HG02678 (cell line): ENCODE measurements around the gene SLC49A3.
"Not testable (repeated sequence)": the region's sequence is repeated elsewhere in the genome, so short reads cannot be mapped to it uniquely, and the experiment has no call there.

Experiments used
- ATAC-seq: cut with Tn5 transposase; IDR thresholded peaks from one replicate; pipeline ENCODE4 v1.9.1; 2021; ENCODE audit warnings: mild to moderate bottlenecking, moderate library complexity; ENCODE audit not compliant: unreplicated experiment

SLC49A3 gene

DNA sequence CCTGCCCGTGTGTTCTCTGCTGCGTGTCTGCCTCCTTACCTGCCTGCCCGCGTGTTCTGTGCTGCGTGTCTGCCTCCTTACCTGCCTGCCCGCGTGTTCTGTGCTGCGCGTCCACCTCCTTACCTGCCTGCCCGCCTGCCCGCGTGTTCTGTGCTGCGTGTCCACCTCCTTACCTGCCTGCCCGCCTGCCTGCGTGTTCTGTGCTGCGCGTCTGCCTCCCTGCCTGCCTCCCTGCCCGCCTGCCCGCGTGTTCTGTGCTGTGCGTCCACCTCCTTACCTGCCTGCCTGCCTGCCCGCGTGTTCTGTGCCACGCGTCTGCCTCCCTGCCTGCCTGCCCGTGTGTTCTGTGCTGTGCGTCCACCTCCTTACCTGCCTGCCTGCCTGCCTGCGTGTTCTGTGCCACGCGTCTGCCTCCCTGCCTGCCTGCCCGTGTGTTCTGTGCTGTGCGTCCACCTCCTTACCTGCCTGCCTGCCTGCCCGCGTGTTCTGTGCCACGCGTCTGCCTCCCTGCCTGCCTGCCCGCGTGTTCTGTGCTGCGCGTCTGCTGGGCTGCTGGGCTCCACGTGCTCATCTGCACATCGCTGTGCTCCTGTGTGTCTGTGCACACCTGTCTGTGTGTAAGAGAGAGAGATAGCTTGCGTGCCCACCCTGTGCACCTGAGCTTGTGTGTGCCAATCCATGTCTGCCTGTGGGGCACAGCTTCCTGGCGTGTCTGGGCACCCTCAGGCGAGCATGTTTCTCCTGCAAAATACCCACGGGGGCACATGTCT is 53.7 kb downstream of the SLC49A3 start:
- ATAC-seq: not testable (repeated sequence)

DNA sequence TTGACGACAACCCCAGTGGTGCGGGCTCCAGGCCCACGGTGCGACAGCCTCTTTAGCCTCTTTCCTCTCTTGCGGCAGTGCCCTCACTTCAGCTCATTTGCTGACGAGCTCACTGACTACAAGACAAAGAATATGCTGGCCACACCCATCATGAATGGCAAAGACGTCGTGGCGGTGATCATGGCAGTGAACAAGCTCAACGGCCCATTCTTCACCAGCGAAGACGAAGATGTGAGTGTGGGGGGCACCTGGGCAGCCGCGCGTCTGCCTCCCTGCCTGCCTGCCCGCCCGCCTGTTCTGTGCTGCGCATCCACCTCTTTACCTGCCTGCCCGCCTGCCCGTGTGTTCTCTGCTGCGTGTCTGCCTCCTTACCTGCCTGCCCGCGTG is 54.4 kb downstream of the SLC49A3 start:
- ATAC-seq: no peak

DNA sequence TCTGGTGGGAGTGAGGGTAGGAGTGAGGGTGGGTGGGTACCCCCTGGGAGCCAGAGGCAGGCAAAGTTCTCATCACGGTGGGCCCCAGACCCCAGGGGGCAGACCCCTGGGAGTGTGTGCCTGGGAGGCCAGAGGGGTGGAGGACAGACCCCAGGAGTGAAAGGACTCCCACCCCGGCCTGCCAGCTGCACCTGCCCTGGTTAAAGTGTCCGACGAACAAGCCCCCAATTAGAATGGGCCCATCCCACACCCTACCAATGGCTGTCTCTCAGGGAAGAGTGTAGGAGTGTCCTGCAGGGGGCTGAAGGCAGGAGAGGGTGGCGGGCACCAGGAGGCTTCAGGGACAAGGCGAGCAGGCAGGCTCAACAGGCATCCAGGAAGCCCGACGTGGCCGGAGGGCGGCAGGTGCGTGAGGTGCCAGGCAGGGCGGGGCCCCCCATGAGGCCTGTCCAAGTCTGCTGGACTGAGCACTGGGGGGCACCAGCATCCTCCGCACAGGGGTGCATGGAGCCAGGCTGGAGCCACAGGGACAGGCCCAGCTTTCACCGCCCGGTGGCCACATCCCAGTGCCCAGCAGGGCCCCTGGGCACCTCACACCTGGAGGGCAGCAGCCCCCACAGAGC is 54.9 kb downstream of the SLC49A3 start:
- no peak for ATAC-seq

DNA sequence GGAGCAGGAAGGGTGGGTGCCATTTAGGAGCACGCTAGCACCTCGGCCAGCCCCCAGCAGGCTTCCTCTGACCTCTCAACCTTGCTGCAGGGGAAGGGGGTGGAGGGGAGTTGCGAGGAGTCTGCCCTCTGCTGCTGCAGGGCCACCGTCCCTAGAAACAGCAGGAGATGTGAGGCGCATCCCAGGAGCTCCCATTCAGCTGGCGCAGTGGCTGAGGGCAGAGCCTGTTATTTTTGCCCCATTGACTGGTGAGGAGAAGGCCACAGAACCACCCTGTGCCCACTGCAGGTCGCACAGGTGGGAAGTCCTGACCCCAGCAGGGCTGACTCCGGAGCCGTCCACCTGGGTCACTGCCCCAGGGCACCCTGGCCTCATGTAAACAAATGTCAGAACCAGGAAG is 55.5 kb downstream of the SLC49A3 start:
- ATAC-seq: no peak

DNA sequence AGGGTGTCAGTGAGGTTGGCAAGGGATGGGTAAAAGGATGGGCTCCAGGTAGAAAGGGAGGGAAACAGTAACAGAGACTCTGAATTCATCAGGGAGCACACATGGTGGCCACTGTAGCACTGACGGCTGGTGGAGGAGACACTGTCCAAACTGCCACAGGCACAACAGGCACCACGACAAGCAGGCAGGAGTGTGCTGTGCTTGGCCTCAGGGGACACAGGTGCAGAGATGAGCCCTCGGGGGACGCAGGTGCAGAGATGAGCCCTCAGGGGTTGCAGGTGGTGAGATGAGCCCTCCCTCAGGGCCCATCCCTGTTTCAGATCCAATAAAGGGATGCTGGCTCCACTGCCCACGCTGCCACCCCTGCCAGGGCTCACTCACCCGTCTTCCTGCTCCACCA is 56.0 kb downstream of the SLC49A3 start:
- no peak for ATAC-seq

DNA sequence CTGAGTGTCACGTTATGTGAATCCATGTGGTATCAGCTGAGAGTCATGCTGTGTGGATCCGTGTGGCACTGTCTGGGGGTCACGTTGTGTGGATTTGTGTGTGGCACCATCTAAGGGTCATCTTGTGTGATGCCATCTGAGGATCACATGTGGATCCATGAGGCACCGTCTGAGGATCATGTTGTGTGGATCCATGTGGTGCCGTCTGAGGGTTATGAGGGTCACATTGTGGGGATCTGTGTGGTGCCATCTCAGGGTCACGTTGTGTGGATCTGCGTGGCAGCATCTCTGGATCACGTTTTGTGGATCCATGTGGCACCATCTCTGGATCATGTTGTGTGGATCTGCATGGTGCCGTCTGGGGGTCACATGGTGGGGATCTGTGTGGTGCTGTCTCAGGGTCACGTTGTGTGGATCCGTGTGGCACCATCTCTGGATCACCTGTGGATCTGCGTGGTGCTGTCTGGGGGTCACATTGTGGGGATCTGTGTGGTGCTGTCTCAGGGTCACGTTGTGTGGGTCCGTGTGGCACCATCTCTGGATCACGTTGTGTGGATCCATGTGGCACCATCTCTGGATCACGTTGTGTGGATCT is 56.7 kb downstream of the SLC49A3 start:
- ATAC-seq: no peak
